GM19438 (cell line): ENCODE measurements around the gene KCNMA1.
A peak's percentile ranks its signal among the peaks of the same experiment; 100 is the strongest.

Experiments
- ATAC-seq: cut with Tn5 transposase; IDR thresholded peaks from one replicate; pipeline ENCODE4 v1.9.1; 2021; ENCODE audit warnings: low read depth; ENCODE audit not compliant: unreplicated experiment

Gene KCNMA1

DNA sequence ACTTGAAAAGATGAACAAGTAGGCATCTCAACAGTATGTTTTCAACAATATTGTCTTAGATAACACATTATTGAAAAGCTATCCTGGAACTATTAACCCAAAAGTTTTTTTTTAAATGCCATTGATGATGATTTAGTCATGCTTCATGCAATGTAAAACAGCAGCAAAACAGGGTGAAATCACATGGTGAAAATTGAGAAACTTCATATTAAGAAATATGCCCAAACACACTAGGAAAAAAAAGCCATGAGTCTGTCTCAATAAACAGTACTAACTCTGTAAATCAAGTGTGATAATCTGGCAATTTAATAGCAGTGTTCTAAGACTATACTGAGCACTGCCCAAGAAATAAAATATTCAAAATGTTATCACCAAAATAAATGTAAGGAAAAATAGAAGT lies 613.1 kb downstream of the KCNMA1 start:
- ATAC-seq = no peak

DNA sequence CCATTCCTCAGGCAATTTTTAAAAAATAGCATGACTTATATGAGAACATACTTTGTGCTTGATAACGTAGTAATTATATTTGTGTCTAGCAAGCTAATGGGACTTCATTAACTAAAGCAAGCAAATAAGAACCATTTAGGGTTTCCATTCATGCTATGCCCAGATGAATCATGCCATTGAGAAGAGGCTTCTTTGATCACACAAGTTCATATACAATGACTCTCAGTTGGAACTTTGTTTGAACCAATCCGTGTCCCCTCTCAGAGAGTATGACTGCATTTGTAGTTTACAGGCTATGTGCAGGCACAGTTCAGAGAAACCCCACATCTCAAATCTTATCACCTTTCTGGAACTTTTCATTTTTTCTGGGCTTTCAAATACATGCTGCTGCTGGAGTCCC lies 614.2 kb downstream of the KCNMA1 start:
- no peak for ATAC-seq

DNA sequence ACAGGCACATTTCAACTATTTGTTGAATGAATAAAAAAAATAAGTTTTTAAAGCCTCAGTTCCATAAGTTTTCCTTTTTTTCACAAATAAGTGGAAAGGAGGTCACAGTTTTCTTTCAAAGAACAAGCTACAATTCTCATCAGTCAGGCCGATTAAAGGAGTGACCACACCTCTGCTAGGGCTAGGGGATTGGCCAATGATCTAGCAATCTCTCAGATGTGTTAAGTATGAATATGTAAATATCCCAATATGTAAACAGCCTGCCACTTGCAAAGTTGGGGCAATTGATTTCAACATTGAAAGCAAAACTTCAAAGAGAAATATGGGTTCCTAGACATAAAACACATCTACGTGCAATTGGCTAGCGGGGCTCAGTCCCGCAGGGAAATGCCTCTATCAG lies 614.9 kb downstream of the KCNMA1 start:
- no peak for ATAC-seq

DNA sequence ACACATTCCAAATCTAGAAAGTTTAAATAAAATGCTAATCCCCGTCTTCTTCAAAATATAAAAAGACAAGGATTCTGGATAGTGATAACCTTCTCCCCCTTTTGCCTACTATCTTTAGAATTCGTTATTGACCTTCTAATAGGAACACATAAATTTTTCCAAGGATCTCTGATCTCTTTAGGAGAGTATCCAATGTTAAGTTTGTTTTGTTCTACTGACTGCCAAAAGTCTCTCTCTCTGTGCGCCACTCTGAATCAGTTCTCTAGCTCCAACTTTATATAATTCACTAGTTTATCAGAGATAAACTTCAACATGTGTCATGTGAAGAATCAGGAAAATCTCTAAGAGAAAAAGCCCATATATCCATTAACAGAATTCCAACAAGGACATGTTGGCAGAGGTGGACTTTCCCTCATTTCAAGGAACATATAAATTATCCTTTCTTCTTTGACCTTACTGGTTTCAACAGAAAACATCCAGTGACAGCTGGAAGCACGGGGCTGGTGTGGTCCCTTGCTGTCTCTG lies 615.6 kb downstream of the KCNMA1 start:
- no peak for ATAC-seq

DNA sequence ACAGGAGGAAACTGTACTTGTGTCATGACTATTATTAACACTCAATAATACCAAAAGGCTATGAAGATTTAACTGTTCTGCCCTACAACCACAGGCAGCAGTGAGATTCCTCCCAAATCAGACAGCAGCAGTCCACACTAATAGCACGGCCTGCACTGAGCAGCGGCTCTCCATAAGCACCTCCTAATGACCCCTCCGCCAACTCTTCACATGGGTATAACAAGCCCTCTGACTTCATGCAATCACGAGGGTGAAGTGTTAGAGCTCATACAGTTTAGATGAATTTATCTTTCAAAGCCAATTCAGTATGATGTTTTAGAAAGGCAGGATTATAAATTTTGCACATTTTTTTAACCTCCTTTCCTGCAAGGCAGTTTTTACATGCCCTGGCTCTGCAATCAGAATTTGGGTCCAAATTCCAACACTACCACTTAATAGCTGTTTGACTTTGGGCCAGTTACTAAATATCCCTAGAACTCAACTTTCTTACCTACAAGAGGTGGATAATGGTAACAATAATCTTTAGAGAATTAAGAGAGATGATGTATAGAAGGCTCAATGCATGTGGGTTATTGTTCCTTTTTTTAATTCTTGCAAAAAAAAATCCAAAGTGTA lies 617.1 kb downstream of the KCNMA1 start:
- no peak for ATAC-seq

DNA sequence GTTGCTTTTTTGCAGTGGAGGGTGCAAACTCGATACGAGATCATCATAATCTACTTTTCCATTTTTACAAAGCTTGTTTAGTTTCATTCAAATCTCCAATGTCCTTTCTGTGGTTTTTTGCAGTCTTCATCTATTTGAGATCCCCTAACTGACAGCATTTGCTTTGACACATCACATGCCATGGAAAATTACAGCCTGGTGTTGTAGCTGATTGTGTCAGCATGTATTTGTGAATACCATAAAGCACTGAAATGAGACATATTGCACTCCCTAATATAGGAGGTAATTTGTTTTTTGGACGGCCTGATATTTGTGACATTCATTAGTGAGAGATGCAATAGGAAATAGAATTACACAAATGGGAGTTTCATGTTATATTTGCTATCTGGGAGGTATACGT lies 620.8 kb downstream of the KCNMA1 start:
- no peak for ATAC-seq

DNA sequence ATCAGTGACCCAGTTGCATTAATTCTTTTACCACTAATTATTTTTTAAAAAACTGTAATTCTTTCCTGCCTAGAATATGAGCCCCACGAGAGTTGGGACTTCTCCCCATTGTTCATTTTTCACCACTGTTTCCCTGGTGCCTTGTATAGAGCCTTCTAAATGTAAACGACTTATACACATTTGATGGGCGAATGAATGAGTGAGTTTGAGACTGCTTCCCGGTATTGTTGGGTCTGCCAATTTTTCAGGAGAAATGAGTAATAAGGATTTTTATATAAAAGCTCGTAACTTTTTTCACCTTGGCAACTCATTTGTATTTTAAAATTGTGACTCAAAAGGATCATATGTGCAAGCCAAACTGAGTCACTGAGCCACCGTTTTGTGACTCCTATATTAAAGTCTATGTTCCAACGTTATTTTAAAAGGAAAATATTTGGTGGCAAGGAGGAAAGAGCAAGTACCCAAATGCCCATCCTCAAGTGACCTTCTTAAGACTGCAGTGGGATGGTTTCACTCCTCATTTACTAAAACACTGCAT lies 621.3 kb downstream of the KCNMA1 start:
- no peak for ATAC-seq

DNA sequence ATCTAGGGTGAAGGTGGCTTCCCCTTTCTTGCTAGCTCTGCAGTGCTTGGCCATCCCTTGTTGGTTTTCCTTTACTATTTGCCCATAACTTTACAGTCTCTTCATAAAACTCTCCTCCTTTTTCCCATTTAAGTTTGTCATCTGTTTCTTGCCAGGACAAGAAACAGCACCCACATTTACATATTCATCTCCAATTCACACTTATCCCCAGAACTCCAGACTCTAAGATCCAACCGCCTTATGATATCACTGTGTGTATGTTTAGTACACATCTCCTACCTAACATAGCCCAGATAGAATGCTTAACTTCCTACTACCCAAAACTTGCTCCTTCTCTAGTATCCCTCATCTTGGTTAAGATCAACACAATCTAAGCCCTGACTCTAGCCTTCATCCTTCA lies 622.2 kb downstream of the KCNMA1 start:
- ATAC-seq = no peak

DNA sequence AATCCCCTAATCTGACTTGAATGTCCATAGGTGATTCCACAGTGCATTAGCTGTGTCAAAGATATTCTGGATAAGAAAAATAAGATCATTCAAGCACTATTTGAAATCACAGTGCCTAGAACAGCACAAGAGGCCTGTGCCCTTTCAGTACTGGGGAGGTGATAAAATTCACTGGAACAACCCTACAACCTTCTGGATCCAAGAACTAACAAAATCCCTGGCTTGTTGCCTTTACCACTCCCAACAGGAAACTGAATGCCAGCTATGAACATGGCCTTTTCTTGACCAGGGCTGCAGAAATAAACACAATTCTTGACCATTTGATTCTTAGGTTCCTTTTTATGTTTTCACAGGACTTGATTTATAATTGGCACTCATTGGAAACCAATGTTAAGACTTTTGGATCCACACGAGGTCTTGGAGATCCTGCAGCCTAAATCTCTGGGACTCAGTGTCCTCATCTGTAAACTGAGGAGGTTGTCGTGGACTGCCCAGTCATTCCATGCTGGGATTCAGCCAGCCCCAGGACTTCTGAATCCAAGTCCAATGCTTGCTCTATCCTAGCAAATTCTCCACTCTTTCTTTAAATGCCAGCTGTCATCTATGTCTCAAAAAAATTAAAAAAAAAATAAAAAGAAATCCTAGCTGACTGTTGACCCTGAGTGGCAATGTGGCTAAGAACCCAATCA lies 624.7 kb downstream of the KCNMA1 start:
- ATAC-seq = no peak

DNA sequence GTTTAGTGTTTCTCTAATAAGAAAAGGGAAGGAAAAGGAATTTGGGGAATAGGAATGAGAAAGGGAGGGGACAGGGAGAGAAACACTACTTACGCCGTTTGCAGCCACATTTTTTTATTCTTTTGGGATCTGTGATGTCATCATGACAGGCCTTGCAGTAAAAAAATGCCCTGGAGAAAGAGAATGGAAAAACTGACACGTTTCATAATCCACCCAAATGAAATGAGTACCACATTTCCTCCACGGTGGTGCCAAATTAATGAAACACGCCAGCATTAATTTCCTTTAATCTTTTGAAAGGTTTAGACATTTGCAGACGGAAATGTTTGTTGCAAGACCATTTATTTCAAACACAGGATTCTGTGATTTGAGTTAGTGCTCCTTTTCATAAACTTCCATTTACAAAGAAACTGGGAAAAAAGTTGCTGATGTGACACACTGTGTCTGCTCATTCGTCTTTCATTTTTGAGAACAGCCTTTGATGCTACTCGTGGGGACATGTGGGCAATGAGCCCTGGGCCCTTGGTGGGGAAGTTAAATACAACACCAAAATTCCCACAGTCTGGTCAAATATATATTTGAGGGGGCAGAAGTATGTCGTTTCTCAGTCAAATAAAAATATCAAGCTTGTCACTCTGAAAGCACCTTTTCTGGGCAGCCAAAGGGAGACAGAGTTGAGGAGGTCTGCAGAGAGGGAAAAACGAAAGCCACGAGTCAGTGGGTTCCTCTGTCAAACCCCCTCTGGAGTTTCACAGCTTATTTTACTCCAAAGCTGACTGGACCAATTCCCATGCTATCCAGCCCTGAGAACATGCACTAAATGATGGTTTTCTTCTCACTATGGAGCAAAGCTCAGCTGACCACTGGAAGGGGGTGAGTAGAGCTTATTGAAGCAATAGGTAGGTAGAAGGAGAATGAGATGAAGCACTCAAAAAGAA lies 625.5 kb downstream of the KCNMA1 start:
- no peak for ATAC-seq

DNA sequence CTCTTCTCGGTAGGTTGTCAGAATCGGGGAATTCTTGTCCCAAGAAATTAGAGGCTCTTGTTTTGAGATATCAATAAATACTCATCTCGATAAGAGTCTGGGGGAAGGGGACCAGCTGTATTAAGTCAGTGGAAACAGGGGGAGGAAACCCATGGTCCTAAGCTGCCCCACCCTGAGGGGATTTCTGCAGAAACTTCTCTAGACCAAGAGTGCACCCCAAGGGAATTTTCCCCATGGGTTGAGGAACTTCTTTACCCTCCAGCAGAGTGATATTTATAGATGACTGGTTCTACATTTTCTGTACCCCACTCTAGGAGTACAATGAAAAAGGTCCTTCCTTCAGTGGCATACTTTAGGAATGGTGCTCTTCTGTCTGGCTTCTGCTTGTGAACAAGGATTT lies 627.2 kb downstream of the KCNMA1 start:
- no peak for ATAC-seq

DNA sequence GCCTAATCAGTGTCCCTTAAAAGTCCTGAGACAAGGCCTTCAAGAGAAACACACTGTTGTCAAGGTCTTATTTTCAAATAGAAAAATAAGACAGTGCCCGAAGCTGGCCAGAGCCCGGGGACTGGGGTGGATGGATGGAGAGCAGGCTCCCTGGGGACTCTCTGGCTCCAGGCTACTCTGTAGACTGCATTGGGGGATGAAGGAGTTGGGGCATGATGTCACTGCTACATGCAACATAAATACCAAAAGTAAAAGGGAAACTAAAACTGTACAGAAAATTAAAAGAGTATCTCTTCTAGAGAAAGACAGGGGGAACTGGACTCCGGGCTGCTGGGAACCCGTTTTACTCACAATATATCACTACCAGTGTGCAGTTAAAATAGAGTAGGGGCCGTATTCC lies 629.8 kb downstream of the KCNMA1 start:
- ATAC-seq = peak; percentile 83

DNA sequence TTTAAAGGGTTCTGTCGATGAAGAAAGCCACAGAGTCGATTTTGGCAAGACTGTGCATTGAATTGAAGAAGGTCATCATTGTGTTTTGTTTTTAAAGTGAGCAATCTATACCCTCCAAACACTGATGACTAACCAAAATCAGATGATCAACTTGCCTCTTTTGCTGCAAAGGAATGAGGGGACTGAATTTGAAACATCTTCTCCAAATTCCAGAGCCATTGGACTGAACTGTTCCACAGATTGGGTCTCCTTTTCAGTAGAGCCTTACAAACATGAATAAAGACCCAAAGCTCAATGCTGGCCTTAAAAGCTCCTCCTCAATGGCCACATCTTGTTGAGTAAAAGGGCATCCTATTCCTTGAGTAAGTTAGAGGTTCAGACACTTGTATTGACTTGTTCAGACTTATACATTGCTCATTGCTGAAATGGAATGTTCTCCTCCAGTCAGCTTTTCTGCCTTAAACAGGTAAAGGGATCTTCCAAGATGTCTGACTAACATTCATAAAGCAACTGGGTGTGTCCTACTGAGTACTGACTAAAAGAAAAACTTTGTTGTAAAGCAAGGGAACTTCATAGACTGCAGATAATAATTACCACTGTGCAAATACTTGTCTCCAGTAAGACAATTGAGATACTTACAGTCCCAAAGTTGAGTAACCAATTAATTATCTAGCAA lies 630.6 kb downstream of the KCNMA1 start:
- ATAC-seq = no peak

DNA sequence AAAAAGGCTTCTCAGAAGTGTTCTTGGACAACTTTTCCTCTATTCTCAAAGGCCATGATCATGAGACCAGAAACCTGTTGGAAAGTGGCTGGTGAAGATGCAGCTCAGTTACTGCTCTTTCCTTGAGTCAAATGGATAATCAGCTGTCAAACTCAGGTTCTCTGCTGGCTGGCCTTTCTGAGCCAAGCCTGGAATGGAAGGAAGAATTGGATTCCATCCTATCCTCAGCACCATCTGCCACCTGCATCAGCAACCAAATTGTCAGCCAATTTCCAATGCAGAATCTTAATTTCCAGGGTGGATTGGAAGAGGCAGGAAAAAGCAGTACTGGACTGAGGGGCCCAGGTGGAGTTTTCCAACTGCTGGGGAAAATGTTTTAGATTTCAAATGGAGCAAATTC lies 631.7 kb downstream of the KCNMA1 start:
- ATAC-seq = no peak

DNA sequence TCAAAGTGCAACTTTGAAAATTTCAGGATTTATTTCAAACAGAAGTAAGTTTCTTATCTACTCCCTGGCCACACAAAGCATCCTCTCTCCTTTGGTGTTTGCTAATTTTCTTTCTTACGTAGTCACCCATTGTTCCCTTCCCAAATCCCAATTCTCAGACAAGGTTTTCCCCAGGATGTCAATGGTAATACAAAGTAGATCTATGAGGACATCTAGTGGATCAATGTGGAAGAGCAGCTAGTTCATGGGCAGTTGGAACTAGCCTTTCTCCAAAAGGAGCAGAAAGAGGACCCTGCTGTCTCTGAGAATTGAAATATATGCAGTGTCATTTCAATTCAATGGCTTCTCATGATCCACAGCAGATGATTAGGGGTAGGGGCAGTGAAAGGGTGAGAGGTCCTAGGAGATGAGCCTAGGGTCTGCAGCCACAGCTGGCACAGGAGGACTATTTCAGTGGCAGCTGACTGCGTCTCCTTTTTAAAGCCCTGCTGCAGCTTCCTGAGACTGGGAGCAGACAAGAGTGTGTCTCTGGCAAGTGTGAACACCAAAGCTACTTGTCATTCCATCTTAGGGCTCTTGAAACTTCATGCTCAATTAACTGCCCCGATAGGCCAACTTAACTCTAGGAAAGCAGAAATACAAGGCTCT lies 632.6 kb downstream of the KCNMA1 start:
- ATAC-seq = no peak

DNA sequence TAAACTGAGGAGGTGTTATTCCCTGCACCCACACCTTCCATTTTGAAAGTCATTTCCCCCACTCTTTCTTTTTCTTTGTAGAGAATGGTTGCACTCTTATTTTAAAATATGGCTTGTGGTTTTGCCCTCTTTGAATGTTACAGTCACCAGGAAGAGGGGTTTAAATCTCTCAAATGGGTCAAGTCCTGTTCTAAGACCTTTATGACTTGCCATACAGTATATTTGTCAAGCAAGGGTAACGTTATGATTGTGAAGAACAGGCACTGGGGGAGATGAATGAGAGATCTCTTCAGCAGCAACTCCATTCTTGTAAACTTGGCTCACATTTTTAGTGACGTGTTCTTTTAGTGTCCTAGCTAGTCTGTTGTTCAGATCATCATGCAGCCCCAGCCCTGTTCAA lies 634.7 kb downstream of the KCNMA1 start:
- no peak for ATAC-seq

DNA sequence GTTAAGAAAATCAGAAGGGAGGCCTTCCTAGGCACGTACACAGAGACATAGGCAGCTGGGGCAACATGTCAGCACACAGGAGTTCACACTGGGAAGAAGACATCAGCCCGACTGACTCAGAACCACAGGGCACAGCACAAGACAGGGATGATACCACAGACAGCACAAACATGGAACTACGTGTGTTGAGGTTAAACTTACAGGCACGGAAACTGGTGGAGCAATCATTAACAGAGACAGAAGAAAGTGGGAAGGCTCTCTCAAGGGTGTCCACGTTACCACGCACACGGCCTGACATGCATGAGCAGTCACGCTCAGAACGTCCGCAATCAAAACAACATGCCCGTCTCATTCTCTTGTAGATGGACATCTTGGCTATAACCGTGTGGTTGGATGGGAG lies 636.4 kb downstream of the KCNMA1 start:
- ATAC-seq = no peak

DNA sequence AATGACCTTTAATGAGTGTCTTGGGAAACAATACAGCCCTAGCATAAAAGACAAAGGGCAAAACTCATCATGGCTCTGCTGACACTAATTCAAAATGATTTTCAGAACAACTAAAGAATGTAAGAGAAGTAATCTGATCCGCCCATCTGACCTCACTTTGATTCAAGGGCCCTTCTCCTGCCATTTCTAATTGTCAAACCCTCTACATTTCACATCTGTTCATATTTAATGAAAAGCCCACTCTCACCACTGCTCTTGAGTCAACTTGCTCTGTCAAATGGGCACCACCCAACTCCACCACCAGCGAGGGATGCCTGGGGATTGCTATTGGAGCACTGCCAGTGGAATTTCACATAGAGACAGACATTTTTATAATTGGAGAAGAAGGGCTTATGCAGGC lies 639.2 kb downstream of the KCNMA1 start:
- ATAC-seq = no peak

DNA sequence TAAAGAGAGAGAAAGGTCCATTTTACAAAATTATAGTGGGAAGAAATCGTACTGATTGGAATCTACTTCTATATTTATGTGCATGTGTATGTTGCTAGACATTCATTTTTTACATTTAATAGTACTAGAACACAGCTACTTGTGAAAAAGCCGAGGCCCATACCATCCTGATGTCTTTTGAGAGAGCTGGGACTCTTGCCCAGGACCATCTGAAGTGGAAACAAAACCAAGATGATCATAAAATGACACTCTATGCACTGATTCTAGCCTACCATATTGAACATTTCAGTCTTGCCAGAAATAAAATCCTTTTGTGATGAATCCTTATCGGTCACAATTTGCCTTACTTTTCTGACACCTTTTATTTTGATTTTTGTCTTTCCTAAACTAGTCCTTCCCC lies 640.0 kb downstream of the KCNMA1 start:
- no peak for ATAC-seq

DNA sequence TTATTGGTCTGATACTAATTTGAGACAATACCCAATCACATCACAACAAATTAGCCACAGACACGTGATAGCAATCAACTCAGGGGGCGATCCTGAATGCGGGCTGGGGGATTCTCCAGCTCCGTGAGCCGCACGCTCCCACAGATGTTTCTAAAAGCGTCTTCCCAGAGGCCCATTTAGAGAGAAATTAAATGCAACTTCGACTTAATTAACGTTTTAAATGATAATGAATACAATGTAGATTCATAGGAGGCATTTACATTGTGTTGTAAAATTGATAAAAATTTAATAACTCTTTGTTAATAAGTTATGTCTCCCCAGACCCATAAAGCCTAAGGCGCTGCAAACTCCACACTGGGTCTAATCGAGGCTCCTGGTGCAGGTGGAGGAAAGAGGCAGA lies 642.6 kb downstream of the KCNMA1 start:
- ATAC-seq = no peak
